Measurements from ENCODE around the gene ATP9B.

The ATP9B gene

GRCh38 chr18:79210002-79210910 lies 141.1 kb downstream of the ATP9B start:
- DNase-seq (ENCODE audit: extremely low read depth, low read depth), result no peak
- no peak for TF ChIP-seq CTCF (IDR thresholded peaks at IDR 0.05; ENCODE audit: low read depth, low read length, missing control alignments)
- H3K4me3 ChIP-seq (replicated peaks; ENCODE audit: low read depth, low read length), result no peak overlapping the region

DNA sequence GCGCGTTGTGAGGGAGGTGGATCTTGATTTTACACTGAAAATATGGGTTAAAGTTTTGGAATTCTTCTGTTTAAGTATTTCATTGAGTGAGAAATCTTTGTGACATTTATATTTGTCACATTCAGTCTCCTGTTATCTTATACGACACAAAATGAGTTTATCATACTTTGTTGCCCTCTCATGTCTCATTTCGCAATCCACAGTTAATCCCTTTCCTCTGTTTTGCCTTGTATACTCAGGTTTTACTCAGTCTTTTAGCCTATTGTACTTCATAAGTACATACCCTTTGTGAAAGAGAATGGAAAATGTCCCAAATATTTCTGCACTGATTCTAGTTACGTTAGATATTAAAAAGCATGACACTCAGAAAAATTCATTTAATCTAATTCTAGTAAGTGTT lies 142.7 kb downstream of the ATP9B start:
- no peak for TF ChIP-seq CTCF (IDR thresholded peaks at IDR 0.05; ENCODE audit: low read depth, low read length, missing control alignments)
- no peak for DNase-seq (ENCODE audit: extremely low read depth, low read depth)

DNA sequence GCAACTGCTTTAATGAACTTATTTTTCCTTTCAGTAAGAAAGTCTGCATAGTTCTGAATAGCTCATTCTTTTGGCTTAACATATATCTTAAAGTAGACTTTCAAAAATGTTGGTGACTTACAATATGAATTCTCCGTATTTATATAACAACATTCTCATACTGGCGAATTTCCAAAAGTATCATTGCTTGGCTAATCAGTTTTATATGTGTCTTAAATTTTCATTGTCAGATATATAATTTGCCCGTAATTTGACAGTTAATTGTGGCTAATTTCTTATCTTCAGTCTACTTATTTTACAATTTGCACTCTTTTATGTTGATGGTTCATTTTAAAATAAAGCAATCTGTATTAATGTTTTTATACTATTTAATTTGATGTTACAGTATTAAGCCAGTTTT lies 144.9 kb downstream of the ATP9B start:
- DNase-seq (ENCODE audit: extremely low read depth, low read depth), result no peak
- no peak for TF ChIP-seq CTCF (IDR thresholded peaks at IDR 0.05; ENCODE audit: low read depth, low read length, missing control alignments)
- no peak overlapping the region for H3K4me3 ChIP-seq (replicated peaks; ENCODE audit: low read depth, low read length)

More for the DNA sequence above, 142.7 kb downstream of the ATP9B start:
- no peak overlapping the region for H3K4me3 ChIP-seq (replicated peaks; ENCODE audit: low read depth, low read length)

GRCh38 chr18:79216176-79216575 lies 147.0 kb downstream of the ATP9B start:
- no peak overlapping the region for H3K4me3 ChIP-seq (replicated peaks; ENCODE audit: low read depth, low read length)
- no peak for DNase-seq (ENCODE audit: extremely low read depth, low read depth)
- TF ChIP-seq CTCF (IDR thresholded peaks at IDR 0.05; ENCODE audit: low read depth, low read length, missing control alignments), result no peak

DNA sequence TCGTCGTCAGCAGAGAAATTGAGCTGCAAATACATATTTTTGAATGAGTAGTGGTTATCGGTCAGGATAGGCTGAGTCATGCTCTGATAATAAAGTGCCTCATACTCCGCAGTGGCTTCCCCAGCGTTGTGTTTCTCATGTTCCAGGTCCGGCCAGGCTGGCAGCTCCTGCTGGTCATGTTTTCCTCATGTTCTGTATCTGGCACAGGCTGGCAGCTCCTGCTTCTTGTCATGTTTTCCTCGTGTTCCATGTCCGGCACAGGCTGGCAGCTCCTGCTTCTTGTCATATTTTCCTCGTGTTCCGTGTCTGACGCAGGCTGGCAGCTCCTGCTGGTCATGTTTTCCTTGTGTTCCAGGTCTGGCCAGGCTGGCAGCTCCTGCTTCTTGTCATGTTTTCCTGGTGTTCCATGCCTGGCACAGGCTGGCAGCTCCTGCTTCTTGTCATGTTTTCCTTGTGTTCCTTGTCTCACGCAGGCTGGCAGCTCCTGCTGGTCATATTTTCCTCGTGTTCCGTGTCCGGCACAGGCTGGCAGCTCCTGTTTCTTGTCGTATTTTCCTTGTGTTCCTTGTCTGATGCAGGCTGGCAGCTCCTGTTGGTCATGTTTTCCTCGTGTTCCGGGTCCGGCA lies 148.9 kb downstream of the ATP9B start:
- DNase-seq (ENCODE audit: extremely low read depth, low read depth), result no peak
- no peak overlapping the region for H3K4me3 ChIP-seq (replicated peaks; ENCODE audit: low read depth, low read length)
- TF ChIP-seq CTCF (IDR thresholded peaks at IDR 0.05; ENCODE audit: low read depth, low read length, missing control alignments), result no peak

- no peak for DNase-seq (ENCODE audit: extremely low read depth, low read depth)
- H3K4me3 ChIP-seq (replicated peaks; ENCODE audit: low read depth, low read length), result no peak overlapping the region
- no peak for TF ChIP-seq CTCF (IDR thresholded peaks at IDR 0.05; ENCODE audit: low read depth, low read length, missing control alignments)
These were observed 149.5 kb downstream of the ATP9B start for GRCh38 chr18:79218605-79219190.

Measured in HFF-Myc (cell line).